Eye (tissue), 1 donor: ENCODE measurements around the gene AP1AR.
"Not testable (repeated sequence)": the region's sequence is repeated elsewhere in the genome, so short reads cannot be mapped to it uniquely, and the experiment has no call there.

Source experiments
- DNase-seq: peaks from one replicate; pipeline ENCODE4 v3.0.0-alpha.2; 2015

Gene AP1AR

GRCh38 chr4:112280386-112281056 is 48.9 kb downstream of the AP1AR start:
- DNase-seq = no peak

GRCh38 chr4:112281895-112282398 is 50.4 kb downstream of the AP1AR start:
- not testable (repeated sequence) for DNase-seq

- no peak for DNase-seq
Measured at GRCh38 chr4:112282860-112283667, 51.5 kb downstream of the AP1AR start.

- DNase-seq = peak; percentile 32
Measured at GRCh38 chr4:112284166-112284565, 52.6 kb downstream of the AP1AR start.

GRCh38 chr4:112284662-112285411 is 53.2 kb downstream of the AP1AR start:
- peak; percentile 66 for DNase-seq

- DNase-seq = no peak
Measured at GRCh38 chr4:112287258-112287989, 55.8 kb downstream of the AP1AR start.

GRCh38 chr4:112288455-112288854 is 56.9 kb downstream of the AP1AR start:
- no peak for DNase-seq

GRCh38 chr4:112289407-112290253 is 58.0 kb downstream of the AP1AR start:
- no peak for DNase-seq

- no peak for DNase-seq
Measured at GRCh38 chr4:112290341-112290740, 58.8 kb downstream of the AP1AR start.

- peak; percentile 73 for DNase-seq
Measured at GRCh38 chr4:112296949-112297880, 65.6 kb downstream of the AP1AR start, which contains the start of gene ALPK1. Gene ALPK1 (plus strand): TSS chr4:112297369.

GRCh38 chr4:112299721-112300120 is 68.1 kb downstream of the AP1AR start:
- DNase-seq = no peak

- DNase-seq = no peak
Measured at GRCh38 chr4:112302320-112303274, 71.0 kb downstream of the AP1AR start.

- DNase-seq = not testable (repeated sequence)
Measured at GRCh38 chr4:112305477-112305876, 73.9 kb downstream of the AP1AR start.

- DNase-seq = peak; percentile 40
Measured at GRCh38 chr4:112309263-112309791, 77.7 kb downstream of the AP1AR start.

GRCh38 chr4:112311516-112311915 is 79.9 kb downstream of the AP1AR start:
- DNase-seq = no peak

- no peak for DNase-seq
Measured at GRCh38 chr4:112312610-112313239, 81.1 kb downstream of the AP1AR start.

GRCh38 chr4:112315446-112315845 is 83.9 kb downstream of the AP1AR start:
- no peak for DNase-seq

- no peak for DNase-seq
Measured at GRCh38 chr4:112316360-112316759, 84.8 kb downstream of the AP1AR start.
